GM12874 (cell line): ENCODE results near the gene PNPO.

Source experiments
- CTCF ChIP-seq: IDR thresholded peaks from 2 replicates; pipeline ENCODE4 v1.5.1; 2011; ENCODE audit warnings: low read depth, mild to moderate bottlenecking, control low read depth, low read length, moderate library complexity; ENCODE audit not compliant: insufficient read depth

The PNPO gene

GRCh38 chr17:47975189-47975822, 33.9 kb downstream of the PNPO start:
- no peak for TF ChIP-seq CTCF

GRCh38 chr17:47975823-47976205, 34.4 kb downstream of the PNPO start:
- TF ChIP-seq CTCF, result no peak

GRCh38 chr17:47978324-47978723, 37.0 kb downstream of the PNPO start:
- TF ChIP-seq CTCF, result peak; percentile 85

GRCh38 chr17:47980541-47980940, 39.2 kb downstream of the PNPO start:
- no peak for TF ChIP-seq CTCF

GRCh38 chr17:47981462-47981861, 40.1 kb downstream of the PNPO start:
- TF ChIP-seq CTCF, result no peak

GRCh38 chr17:47982091-47982617, 40.8 kb downstream of the PNPO start:
- TF ChIP-seq CTCF, result no peak

GRCh38 chr17:47982645-47983390, 41.4 kb downstream of the PNPO start:
- TF ChIP-seq CTCF, result no peak
